GM19238 (cell line): ENCODE data around the gene UNK.
A peak's percentile ranks its signal among the peaks of the same experiment; 100 is the strongest.
"Not testable (repeated sequence)": the region's sequence is repeated elsewhere in the genome, so short reads cannot be mapped to it uniquely, and the experiment has no call there.

Experiments used
- DNase-seq: peaks from one replicate; pipeline ENCODE4 v3.0.0; 2011; ENCODE audit warnings: low spot score; ENCODE audit not compliant: insufficient read length

Gene UNK

DNA sequence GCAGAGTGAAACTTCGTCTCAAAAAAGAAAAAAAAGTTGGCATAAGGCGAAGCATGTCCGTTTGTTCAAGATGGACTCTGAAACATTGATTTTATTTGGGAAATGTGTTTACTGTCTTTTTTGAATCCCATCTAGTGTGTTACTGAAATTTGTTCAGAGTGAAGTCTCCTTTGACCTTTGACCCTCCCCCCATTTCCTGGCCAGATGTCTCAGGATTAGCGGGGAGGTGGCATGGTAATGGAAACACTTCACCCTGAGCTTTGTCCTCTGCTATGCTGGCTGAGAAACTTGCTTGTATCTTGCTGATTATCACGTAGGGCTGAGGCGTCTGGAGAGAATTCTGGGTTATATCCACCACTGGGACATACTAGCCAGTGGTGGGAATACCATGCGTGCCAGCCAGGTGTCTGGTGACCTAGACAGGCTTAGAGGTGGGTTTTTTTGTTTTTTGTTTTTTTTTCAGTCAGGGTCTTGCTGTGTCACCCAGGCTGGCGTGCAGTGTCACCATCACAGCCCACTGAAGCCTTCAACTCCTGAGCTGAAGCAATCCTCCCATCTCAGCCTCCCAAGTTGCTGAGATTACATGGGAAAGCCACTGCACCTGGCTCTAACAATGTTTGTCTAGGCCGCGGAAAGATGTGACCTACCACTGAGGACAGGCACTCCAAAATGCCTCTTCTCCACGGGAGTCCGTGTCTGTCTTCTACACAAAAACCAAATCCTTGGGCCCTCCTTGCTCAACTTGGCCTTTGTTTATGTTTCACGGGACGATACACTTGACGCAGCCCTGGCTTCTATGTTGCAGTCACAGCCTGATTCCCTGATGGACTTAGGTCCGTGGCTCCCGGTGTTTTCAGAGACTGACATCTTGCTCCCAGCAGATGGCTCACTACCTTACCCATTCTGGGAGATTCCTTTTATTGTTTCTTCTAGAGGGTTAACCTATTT lies 13.0 kb upstream of the UNK start:
- no peak for DNase-seq

DNA sequence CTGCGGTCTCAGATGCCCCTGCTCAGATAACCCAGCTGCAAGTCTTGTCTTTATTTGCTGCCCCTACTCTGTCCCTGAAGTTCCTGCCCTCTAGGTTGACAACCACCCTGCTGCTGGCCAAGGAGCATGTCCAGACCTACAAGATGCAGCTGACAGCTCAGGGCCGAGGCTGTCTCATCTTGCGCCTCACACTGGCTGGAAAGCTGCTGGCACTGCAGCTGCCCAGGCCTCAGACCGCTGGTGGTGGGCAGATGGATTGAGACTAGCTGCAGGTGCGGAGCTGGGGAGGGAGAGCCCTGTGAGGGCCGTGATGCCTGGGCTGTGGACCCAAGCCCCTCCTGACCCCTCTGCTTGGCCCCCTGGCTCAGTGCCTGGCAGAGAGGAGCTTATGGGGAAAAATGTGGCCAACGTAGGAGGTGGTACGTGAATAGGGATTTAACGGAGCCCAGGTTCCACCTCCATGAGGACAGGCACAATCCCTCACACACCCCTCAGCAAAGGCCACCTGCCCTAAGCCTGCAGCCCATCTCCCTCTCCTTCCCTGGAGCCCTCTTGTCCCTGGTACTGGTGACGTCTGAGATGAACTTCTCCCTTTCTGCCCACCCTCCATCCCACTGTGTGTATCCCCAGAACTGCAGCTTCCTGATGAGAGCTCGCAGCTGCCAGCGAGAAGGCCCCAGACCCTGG lies 11.3 kb upstream of the UNK start:
- DNase-seq: no peak

DNA sequence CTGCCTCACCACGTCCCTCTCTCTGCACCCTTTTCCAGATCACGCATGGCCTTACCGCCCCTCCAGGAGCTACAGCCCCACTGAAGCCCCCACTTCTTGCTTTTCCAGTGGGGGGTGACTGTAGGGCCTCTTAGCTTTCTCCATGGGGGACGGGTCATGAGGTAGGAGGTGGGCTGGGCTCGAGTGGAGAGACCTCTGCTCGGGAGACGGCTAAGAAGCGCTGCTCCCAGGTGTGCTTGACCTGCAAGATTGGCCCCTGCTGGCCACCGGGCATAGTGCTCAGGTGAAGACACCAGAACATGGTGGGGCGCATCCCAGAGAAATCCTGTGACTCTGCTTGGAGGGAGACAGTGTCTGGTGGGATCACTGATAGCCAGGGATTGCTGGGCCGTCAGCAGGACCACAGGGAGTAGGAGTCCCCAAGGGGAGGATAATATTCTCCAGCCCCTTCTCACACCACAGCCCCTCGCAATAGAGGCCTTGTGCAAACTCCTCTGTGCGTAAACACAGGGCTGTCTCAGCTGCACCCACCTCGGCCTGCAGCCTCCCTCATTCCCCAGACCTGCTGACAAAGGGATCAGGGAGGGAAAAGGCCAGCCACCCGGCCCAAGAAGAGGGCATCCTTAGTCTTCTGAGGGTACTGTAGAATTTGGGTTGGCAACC lies 10.7 kb upstream of the UNK start:
- DNase-seq: no peak

DNA sequence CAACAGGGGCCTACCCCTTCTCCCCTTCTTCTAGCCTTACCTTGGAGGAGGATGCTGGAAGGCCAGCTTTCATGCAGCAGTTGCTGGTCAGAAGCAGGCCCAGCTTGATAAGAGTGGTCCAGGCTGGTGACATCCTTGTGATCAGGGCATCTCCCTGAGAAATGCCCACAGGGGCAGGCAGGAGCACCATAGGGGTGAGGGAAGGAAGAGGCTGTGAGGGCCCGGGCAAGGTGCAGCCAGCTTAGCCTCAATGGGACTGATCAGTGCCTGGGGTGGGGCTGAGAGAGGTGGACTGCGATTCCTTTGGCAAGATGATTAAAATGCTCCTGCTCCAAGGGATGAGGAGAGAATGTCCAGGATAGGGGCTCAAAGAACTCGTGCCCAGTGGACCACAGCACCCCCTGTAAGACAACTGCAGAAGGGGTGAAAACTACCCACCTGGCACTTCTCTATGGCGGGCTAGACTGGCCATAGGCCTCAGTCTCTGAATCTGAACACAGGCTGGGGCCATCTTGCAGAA lies 10.1 kb upstream of the UNK start:
- DNase-seq: no peak

DNA sequence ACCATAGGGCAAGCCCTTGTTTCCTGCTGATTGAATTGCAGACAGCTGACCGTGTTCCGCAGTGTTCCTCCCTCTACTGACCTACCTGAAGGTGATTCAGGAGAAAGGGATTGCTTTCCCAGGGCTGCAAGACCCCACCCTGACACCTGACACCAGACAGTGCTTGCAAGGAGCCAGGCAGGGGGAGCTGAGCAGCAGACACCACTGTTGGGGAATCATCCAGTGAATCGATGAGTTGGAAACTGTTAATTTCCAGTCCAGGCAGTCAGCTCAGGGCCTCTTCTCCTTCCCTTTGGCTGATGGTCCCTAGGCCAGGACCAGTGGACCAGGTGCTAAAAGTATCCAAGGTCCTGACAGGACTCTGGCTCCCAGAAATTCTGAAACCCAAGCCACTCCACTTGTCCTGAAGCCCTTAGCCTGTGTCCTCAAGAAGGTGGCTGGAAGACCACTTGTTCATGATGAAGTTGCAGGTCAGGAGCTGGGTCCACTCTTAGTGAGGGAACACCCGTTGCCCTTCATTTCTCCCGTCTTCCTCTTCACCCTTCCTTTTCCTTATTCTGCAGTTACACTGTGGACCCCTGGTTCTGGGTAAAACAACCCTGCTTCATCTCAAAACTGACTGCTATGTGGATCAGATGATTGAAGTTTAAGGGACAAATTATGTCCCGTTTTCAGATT lies 9.5 kb upstream of the UNK start:
- no peak for DNase-seq

DNA sequence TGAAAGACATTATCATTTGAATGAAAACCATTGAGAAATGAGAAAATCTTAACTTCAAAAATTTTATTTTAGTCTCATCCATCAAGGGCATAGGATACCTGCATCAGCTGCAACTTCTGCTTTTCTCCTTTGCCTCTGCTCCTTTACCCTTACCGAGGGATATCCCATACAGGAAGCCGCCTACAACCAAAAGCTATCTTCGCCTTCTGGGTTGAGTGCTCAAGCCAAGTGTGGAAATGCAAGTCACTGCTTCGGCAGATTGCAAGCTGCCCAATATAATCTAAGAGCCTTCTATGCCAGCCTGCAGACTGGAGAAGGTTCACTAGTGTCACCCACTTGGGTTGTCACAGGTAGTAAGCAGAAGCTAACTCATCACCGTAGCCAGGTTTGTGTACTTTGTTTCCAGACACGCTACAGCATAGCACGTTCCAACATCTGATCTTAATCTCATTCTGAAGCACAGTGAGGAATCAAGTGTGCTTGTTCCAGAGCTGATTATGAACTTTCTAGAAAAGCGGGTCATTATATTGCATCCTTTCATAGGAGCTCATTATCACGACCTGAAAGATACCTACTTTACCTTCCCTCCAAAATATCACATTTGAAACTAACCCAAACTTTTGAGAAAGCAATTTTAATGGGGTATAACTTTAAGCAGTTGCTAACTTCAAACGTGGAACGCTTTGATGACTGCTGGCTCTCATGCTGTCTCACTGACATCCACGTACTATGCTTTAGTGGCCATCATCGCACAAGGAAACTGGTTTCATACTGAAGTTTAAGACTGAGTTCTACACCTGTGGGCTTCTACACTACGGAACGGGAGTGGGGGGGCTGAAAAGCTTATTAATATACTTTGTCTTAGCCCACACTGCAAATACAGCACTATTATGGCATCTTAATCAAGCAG lies 8.0 kb upstream of the UNK start:
- DNase-seq: no peak

DNA sequence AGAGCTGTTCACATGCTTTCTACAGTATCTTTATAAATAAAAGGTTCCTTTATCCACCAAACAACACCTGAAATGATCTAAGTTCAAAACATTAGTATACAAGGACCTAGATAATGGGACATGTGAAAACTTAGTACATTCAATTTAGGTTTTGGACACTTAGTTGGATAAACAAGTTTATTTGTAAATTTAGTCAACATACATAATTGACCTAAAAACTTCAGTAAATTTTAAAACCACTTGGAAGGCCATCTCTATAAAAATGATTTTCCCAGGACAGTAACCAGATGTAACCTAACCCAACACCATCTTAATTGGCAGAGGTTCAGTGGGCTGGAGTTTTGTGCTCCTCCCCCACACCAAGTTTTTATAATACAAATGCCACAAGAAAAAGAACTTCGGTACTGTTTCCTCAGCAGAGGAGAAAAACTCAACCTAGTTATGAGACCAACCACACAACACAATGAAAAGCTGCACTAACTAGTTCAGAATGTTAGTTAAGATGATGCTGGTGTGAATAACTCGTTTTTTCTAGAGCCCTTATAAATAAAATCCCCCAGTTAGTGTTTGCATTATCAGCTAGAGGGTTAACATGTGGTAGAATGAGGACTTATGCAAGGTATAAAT lies 7.2 kb upstream of the UNK start:
- DNase-seq: no peak

DNA sequence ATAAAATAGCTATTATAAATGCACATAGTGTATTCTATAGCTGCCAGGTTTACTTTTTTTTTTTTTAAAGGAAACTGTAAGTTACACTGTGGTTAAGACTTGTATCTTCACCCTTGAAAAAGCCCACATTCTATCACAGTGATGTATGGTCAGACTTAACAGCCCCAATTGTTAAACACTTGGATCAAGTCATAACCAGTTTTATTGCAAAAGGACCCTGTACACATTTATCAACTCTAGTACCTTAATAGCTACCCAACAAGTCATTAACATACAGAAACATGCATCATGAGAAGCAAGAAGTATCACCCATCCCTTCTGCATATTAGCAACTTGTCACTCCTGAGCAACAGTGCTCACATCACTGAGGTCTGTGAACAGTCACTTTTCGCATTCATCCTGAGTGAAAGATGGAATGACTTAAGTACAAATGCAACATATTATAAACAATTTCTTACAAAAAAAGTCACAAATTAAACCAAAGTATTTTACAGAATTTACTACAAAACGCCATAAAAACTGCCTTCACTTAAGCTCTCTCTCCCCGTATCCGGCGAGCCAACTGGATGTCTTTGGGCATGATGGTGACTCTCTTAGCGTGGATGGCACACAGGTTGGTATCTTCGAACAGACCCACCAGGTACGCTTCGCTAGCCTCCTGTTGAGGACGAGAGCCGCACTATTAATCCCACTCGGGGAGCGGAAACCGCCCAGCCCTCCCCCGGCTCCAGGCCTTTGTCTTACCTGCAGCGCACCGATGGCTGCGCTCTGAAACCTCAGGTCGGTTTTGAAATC lies 6.3 kb upstream of the UNK start:
- DNase-seq: not testable (repeated sequence)

DNA sequence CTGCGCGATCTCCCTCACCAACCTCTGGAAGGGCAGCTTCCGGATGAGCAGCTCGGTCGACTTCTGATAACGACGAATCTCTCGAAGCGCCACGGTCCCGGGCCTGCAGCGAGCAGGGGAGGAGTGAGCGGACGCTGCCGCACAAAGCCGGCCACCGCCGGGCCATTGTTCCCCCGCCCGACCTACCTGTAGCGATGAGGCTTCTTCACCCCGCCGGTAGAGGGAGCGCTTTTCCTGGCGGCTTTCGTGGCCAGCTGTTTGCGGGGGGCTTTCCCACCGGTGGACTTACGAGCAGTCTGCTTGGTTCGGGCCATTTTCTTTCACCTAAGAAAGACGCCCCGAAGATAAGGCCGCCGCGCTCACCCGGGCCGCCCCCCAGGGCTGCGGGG lies 5.8 kb upstream of the UNK start:
- no peak for DNase-seq

DNA sequence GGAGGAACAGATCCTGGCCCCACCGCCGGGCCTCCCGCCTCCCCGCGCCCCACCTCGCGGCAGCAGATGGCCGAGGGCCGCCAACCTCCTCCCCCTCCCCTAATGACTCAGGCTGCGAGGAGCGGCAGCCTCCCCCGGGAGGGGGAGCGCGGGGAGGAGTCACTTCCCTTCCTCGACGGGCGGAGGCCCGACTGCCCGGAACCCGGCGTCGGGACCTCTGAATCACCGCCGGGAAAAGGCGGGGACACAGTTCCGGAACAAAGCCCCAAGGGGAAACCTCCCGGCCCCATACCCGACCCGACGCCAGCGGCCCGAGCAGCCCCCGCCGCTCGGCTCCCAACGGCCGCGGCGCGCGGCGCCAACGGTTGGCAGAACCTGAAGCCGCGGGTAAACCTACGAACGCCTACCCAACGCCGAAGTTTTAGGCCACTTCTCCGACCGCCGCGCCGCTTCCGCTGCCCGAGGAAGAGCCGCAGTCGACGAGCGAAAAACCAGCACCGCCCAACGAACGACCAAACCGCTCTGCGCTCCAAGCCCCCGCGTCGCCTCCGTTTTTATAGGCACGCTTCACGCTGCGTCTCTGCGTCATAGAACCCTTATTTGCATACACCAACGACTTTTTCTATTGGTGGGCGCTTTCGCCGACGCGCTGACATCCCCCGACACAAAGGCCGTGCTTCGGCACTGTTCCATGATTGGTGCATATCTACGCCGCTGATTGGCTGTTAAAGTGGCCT lies 5.2 kb upstream of the UNK start:
- peak; percentile 92 for DNase-seq

DNA sequence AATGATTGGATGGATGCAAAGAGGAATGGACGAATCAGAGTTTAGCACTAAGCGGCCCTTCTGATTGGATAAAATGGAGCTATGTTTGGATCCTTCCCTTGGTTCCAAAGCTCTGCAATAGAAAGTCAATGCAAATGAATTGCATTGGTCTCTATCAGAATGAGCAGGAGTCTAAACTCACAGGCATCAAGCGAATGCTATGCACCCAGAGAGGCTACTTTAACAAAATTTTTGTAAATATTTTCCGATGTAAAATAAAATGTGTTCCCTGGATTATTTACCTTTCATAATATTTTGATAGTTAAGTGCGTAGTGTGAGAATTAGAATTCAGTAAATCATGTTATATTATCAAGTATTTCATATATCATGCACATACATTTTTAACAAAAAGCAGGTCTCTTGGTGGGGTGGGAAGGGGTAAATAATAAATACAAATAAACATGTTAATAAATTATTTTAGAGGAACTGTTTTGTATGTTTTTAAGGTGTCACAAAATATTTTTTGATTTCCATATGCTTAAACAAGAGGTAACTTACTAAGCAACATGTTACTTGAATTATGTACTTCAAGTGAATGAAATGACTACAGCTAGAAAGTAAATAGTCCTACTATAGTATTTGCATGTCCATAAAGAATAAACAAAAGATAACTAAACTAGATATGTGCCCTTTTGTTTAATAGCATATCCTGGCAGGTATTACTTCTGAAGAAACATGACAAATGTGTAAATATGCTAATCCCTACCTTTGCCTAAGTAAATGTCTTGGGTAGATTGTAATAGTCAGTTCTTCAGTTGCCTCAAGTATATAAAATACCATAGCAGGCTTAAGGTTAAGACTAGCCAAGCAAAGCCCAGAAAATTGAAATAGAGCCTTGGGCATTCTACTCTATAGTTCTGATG lies 4.4 kb upstream of the UNK start:
- no peak for DNase-seq

DNA sequence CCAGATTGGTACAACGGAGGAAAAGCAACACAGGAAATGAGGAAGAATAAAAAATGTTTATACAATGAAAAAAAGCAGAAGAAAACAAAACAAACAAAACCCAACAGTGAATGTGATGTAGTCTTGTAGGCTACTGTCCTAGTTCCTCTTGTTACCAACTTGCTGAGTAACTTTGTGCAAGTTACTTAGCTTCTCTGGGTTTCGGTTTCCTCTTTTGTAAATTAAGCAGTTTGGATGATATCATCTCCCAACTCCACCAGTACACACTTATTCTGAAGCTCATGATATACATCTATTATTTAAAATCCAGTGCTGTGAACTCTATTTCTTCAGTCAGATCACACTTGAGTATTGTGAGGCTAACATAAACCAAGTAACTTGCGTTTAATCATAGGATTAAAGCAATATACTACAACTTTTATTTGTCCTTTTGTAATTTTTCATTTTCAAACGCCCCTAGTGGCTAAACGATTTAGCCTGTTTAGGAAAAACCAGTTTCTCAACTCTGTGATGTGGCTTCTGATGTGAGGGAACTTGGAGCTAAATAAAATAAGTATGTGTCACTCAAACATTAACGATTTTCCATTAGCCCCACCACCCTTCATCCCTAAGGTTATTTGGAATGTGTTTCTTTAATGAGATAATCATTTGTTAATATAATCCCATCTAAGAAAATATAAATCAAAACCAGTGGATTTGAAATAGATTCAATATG lies 1.4 kb upstream of the UNK start:
- DNase-seq: no peak

DNA sequence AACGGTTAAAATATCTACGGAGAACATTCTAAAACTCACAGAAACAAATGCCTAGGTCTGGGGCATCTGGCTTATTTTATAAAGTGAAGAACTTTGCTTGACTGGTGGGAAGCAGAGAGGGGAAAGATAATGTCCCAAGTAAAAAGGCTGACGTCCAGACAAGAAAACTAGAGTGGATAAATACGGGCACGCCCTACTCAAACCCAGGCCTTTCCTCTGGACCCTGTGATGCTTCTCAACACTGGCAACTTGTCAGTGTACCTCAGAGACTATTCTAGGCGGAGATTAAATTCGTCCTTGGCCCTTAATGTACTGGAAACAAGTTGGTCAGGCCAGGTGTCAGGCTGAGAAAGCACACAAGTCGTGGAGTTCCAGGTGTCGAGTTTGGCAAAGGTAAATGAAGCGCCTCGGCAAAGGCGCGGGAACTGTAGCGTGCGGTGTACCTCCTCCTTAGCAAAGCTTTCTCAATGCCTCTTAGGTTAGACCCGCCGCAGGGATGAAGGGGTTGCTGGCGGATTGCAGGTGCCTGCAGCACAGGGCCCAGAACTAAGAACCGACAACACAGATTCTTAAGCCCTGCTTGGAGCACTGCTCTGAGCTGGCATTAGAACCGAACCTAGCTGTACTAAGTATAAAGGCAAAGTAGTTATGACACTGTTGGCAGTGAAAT lies 668 bp upstream of the UNK start:
- no peak for DNase-seq

DNA sequence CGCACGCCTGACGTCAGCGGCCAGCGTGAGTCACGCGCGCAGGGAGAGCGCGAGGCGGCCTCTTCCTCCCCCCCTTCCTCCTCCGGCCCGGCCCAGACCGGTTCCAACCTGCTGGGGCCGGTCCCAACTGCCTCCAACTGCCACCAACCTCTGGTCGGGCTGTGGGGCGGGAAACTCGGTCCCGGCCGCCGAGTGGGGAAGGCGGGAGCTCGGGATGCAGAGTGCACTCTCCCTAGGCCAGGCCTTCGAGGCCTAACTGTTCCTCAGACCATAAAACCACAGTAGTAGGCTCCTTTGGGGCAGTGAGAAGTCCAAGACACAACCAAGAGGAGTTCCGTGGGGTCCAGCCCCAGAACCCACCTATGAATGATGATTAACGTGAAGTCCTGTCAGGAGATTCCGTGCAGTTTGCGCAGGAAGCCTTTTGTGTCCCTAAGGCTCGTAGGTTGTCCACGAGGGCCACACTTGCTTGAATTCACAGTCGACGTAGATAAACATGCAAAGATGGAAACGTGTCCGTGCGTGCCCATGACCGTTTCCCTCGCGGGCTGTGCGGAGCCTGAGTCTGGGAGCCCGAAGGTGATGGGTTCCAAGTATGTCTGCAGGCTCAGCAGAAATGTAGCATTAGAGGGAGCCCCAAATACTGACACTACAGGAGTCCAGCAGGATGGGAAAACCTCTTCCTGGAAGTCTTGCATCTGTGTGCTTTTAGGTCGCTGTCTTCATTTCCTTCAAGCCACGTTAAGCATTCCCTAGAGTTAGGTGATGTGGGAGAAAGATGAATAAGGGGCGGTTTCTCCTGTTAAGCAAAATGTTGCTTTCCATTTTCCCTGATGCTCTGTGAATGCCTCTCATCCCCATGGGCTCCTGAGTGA lies 647 bp downstream of the UNK start:
- DNase-seq: peak; percentile 74

DNA sequence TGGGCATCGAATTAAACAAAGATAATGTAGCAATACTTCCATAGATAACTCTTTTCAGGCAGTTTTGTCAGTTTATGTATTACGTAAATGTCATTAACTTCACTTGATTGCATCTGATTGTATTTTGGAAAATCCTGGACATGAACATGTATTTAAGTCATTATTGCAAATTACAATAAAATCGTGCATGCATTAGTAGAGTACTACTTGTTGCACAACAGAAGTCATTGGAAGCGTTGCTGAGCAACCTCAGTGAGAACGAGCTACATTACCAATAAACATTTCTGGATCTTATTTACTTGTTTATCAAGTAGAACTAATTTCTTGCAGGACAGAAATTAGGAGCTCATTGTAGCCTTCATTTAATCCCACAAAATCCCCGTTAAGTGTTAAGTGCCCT lies 6.6 kb downstream of the UNK start:
- no peak for DNase-seq
